KOPT-K1 (cell line): ENCODE data around the gene KCNJ15.
"Not testable (repeated sequence)": the region's sequence is repeated elsewhere in the genome, so short reads cannot be mapped to it uniquely, and the experiment has no call there.

Experiments used
- H3K27ac ChIP-seq: fragments of 200-600 bp; sonication (generic); 2 replicates; pipeline ENCODE4 v1.5.1; 2016; ENCODE audit warnings: antibody characterized with exemption, mild to moderate bottlenecking, low read depth, low read length; ENCODE audit not compliant: poor library complexity, severe bottlenecking
- H3K36me3 ChIP-seq: fragments of 200-600 bp; sonication (generic); 2 replicates; pipeline ENCODE4 v1.5.1; 2017; ENCODE audit warnings: antibody characterized with exemption, mild to moderate bottlenecking, low read length, moderate library complexity; ENCODE audit not compliant: insufficient read depth
- H3K9me3 ChIP-seq: fragments of 200-600 bp; sonication (generic); 2 replicates; pipeline ENCODE4 v1.5.1; 2017; ENCODE audit warnings: antibody characterized with exemption, low read length, mild to moderate bottlenecking; ENCODE audit not compliant: insufficient read depth, poor library complexity, severe bottlenecking

Gene KCNJ15

DNA sequence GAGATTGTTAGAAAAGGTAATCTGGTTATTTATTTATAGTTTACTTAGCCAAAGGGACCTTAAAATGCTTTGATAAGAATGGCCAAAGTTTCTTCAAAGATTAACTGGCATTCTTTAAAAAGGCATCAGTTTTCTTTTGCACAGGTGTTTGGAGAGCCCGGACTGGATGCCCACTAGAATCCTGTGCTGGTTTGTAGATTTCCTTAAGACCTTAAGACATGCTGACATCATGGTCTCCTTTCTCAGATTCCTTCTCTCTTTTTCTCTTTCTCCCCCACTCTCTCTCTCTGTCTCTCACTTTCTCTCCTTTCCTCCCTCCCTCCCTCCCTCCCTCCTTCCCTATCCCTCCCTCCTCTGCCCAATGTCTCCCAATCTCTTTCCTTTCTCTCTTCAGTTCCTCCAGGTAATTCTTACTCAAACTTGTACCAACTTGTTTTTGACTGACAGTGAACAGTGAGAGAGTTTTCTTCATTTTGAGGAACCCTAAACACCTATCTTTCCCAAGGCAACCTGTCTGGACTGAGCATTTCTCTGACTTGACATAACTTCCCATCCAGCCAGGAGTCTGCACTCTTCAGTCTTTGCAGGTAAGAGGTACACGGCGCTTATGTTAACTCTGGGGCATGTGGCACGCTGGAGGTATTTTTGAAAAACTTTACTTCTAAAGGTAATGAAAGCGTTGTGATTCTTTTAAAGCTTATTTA, at the start of gene KCNJ15:
KCNJ15 (plus strand) TSS at position 393 of the 704 bp plus-strand sequence. CDS start 42,271 bp downstream, outside the sequence.
- Histone ChIP-seq H3K36me3 (no peaks in the 10 kb centered on the region), H3K27ac (no peak within 1 kb of the TSS), H3K9me3 (no peaks in the 10 kb centered on the region)

DNA sequence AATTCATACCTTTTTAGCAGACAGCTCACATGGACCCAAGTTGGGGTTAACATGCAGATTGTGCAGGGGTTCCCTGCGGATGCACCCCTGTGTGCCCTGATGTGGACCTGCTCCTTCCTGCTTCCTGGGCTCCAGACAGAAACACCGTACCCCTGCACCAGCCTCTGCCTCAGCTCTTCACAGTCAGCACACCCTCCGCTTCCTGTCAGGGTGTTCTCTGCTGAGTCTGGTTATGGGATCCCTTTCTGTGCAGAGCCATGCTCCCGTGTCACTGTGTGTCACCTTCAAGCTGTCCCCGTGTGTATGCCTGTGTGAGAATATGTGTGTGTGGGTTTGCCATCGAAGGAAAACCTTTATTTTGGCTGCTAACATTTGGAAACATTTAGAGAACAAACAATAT, 48.7 kb upstream of the KCNJ15 start:
- Histone ChIP-seq H3K36me3 (no peaks in the 10 kb centered on the region), H3K9me3 (peaks cover 25% of the 10 kb centered on the region), H3K27ac (no peak overlapping the region)

DNA sequence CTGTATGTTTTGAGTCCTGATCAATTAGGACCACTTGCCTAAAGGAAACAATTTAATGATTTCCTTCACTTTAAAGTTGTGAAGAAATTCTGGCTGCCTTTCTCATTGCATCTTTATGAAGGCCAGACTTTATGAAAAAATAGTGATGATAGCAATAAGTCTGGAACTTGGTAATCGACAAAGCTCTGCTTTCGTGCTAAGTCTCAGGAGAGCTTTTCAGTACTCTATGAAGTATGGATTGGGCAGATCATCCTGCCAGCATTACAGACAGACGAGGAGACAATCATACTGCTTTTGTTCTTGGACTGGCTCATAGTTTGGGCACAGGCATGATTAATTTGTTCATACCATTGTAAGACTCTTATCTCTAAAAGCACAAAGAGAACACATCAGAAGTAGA, 45.5 kb upstream of the KCNJ15 start:
- no peaks in the 10 kb centered on the region for H3K36me3 ChIP-seq
- H3K27ac ChIP-seq = no peak overlapping the region
- peaks cover 18% of the 10 kb centered on the region for H3K9me3 ChIP-seq

DNA sequence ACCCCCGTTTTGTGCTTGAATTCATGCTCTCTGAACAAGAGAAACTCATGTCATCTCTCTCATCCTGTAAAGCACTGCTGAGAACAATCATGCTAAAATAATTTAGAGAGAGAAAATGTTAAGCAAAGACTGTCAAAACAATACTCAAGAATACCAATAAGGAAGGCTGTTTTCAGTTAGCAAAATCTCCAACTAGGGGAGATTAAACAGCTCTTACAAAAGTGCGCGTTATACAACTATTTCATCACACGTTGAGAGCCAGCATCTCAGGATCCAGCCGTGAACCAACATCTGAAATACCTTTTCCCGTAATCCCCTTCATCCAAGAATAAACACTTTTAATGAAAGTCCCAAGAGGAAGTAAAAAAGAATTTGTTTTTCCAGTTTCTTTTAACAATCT, 44.1 kb upstream of the KCNJ15 start:
- Histone ChIP-seq H3K36me3 (no peaks in the 10 kb centered on the region), H3K9me3 (peaks cover 18% of the 10 kb centered on the region), H3K27ac (no peak overlapping the region)

DNA sequence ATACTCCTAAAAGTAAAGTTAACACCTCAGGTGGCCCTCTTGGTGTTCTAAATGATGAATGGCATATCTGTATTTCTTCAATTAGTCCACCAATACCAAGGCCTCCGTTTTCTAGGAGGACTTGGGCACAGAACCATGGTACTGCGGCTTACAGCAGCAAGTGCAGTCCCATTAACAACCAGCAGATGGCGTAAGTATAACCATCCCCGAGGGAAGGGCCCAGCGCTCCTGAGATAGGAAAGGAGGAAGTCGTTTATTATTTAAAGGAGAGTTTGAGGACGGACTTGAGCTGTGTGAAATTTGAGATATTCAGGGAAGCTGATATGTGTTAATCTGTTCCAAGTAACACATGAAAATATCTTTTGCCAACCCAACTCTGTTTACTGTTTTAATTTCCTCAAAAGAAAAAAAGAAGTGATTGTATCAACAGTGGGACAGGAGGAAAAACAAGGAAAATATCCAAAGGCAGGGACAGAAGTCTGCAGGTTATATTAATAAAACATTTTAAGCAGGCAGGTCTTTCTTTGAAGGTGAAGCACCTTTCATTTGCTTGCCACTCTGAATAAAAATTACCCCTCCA, 37.7 kb upstream of the KCNJ15 start:
- H3K27ac ChIP-seq = no peak overlapping the region
- H3K36me3 ChIP-seq = no peaks in the 10 kb centered on the region
- H3K9me3 ChIP-seq = peaks cover 21% of the 10 kb centered on the region

DNA sequence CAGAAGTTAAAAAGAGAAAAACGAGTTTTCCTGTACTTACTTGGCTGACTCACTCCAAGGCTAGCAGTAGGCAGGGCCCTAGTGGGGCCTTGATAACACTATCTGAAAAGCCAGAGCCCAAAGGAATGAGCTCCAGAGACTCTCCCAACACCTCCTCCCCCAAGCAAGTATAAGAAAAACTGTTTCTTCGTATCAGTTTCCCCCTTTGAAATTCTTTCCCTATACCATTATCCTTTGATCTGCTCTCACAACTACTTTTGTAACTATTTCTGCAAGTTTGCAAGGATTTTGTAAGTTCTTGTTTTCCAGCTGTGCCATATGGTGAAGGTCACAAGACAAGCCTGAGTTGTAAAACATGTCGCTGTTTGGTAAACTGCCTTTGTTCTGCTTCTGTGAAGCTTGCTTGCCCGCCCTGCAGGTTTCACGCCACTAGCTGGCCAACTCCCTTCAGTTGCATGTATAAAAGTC, 36.5 kb upstream of the KCNJ15 start:
- H3K9me3 ChIP-seq = peaks cover 33% of the 10 kb centered on the region
- no peak overlapping the region for H3K27ac ChIP-seq

DNA sequence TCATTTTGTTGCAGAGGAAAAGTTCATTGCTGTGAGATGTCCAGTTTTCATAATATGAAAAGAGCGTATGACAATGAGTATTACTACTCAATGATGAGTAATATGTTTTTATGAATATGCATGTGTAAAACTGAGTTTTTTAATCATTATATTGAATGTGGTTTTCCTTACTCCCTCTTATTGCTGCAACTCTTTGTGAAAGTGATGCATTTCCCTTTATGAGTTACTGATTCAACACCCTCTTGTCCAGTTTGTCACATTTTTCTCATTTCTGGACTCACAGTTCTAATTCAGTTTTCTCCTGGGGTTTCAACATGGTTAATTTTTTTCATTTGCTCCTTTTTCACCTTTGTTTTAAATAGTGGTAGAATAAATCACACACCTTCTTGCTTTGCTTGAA, 35.2 kb upstream of the KCNJ15 start:
- Histone ChIP-seq H3K9me3 (peaks cover 45% of the 10 kb centered on the region), H3K27ac (no peak overlapping the region), H3K36me3 (no peaks in the 10 kb centered on the region)

More for the DNA sequence above, 36.5 kb upstream of the KCNJ15 start:
- no peaks in the 10 kb centered on the region for H3K36me3 ChIP-seq

DNA sequence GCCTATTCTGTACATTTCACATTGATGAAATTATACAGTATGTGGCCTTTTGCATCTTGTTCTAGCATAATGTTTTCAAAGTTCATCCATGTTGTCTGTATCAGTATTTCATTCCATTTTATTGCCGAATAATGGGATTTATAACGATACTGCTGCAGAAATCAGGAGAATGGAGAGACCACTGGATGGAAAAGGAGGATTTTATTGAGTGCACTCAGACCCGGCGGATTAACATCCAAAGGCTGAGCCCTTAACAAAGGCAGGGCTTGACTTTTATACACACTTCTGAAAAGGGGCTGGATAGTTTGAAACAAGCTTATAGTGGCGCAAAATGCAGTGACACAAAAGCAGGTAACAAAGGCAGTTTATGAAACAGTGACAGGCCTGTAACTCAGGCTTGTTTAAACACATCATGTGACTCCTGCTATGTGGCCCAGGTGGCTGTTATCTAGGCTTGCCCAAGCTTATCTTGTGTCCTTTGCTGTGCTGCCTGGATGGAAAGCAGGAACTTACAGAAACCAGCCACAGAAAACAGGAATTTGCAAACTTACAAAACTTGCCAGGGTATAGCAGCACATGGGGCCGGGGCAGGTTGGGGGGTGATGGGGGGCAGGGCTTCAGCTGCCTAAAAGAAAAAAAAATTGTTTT, 32.8 kb upstream of the KCNJ15 start:
- H3K27ac ChIP-seq = no peak overlapping the region
- H3K36me3 ChIP-seq = no peaks in the 10 kb centered on the region
- peaks cover 66% of the 10 kb centered on the region for H3K9me3 ChIP-seq

DNA sequence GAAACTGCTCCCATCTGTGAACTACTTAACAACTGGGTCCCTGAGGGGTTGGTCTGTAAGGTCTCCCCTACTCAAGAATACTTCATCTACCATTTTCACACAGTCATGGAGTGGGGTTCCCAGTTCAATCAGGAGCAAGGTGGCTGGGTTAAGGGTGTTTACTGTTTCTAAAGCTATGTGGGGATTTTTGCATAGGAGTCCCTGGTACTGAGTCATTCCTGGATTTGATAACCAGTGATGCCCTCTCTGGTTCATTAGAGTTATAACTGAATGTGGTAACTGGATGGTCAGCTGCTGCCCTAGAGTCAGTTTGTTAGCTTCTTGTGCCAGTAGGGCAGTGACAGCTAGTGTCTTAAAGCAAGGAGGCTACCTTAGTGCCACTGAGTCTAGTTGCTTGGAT, 29.4 kb upstream of the KCNJ15 start:
- no peak overlapping the region for H3K27ac ChIP-seq
- no peaks in the 10 kb centered on the region for H3K36me3 ChIP-seq
- H3K9me3 ChIP-seq = peaks cover 83% of the 10 kb centered on the region

DNA sequence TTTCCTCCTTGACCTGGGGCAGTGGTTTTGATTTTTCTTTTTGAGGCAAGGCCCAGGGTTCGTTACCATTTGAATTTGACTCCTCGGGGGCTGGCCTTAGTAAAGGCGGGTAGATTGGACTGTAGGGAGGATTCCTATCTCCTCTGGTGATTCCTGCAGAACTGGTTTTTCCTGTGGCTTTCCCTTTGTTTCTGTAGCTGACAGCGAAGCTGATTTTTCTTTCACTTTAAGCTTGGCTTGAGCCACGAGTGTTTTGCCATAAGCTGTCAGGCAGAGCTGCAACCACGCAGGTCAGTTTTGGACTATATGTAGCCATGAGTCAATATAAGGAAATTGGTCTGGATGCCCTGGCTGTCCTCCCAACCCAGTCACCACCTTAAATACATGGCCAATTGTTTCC, 28.7 kb upstream of the KCNJ15 start:
- peaks cover 76% of the 10 kb centered on the region for H3K9me3 ChIP-seq
- H3K27ac ChIP-seq = no peak overlapping the region
- no peaks in the 10 kb centered on the region for H3K36me3 ChIP-seq

DNA sequence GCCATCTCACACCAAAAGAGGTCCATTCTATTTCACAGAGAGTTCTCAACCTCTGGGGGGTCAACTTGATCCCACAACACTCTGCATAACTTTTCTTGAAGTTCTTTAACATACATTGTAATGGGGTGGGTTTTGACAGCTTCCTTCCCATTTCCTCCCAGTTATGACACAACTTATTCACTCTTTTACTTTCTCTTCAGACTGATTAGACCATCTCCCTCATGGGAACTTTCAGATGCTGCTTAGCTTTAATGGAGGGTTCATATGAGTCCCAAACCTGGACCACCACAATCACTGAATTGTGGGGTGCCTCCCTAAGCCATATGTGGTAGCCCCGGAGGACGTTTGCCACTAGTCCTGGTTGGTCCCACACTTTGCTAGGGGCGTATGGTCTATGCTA, 28.3 kb upstream of the KCNJ15 start:
- Histone ChIP-seq H3K9me3 (peaks cover 71% of the 10 kb centered on the region), H3K36me3 (no peaks in the 10 kb centered on the region), H3K27ac (no peak overlapping the region)

DNA sequence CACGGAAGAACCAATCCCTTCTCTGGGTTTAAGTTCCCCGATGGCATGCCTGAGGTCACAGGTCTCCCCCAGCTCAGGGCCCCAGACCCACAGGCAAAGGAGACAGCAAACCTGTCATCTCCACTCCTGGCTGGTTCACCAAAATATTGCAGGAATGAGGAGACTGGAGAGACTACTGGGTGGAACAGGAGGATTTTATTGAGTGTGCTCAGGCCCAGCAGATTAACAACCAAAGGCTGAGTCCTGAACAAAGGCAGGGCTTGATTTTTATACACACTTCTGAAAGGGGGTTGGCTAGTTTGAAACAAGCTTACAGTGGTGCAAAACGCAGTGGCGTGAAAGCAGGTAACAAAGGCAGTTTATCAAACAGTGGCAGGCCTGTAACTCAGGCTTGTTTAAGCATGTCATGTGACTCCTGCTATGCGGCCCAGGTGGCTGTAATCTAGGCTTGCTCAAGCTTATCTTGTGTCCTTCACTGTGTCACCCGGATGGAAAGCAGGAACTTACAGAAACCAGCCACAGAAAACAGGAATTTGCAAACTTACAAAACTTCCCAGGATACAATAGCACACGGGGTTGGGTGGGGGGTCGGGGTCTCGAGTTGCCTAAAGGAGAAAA, 27.4 kb upstream of the KCNJ15 start:
- H3K27ac ChIP-seq = no peak overlapping the region
- no peaks in the 10 kb centered on the region for H3K36me3 ChIP-seq
- H3K9me3 ChIP-seq = peaks cover 63% of the 10 kb centered on the region

DNA sequence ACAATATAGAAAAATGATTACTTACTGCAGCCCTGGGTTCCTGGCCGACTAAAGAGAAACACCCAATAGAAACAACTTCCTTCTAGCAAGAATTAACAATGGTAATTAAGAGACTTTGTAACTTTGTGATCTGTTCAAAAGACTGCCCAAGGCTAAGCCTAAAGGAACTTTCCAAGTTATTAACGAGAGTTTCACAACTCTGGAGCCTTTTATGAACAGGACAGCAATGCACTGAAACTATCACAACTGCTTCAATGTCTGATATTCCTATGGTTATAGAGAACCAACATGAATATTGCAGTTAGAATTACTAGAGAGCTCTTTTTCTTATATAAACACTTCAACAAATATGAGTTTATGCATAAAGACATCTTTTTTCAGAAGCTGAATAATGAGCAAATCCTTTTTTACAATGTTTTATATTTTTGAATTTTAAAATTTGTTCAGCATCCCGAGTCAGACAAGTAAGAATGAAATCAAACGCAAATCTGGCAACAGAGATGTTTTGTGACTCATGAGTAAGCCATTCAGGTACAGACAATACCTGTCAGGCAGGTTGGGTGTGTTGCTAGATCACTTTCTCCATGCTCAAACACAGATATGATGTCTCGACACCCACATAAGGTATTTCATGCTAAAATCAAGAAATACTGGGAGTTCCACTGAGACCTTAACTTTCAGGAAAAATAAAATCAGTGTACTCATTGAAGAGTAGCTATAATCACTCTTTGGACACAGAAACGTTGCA, 22.2 kb upstream of the KCNJ15 start:
- Histone ChIP-seq H3K36me3 (no peaks in the 10 kb centered on the region), H3K9me3 (peaks cover 15% of the 10 kb centered on the region), H3K27ac (no peak overlapping the region)

DNA sequence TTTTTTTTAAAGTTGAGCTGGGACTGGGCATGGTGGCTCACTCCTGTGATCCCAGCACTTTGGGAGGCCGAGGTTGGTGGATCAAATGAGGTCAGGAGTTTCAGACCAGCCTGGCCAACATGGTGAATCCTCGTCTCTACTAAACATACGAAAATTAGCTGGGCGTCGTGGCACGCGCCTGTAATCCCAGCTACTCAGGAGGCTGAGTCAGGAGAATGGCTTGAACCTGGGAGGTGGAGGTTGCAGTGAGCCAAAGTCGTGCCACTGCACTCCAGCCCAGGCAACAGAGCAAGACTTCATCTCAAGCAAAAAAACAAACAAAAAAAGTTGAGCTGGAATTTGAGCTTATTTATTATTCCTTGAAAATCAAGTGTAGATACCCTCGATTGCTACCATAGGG, 21.5 kb upstream of the KCNJ15 start:
- H3K27ac ChIP-seq, H3K36me3 ChIP-seq, H3K9me3 ChIP-seq: not testable (repeated sequence)

DNA sequence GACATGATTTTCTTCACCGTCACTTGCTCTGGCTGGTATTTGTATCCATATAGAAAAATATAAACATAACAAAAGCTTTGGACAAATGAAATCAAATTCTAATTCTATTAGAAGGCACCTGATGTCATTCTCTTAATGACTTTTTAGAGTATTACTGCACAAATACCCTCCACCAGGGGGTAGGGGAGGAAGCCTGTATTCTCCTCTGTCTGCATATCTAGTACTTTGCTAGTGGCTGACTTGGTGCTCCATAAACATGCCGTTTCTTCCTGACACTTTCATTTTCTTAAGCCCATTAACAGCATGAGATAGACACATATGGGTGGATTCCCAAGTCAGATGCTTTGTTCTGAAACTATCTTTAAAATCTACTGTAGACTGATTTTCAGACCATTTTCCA, 20.6 kb upstream of the KCNJ15 start:
- Histone ChIP-seq H3K9me3 (no peaks in the 10 kb centered on the region), H3K27ac (no peak overlapping the region), H3K36me3 (no peaks in the 10 kb centered on the region)
